ENCODE measurements around the gene RGS10.
A peak's percentile ranks its signal among the peaks of the same experiment; 100 is the strongest.

Gene RGS10

GRCh38 chr10:119496273-119496672 is 46.2 kb downstream of the RGS10 start:
- no peak overlapping the region for H3K14ac ChIP-seq (ENCODE audit: low read length)
- no peak overlapping the region for H2AFZ ChIP-seq (ENCODE audit: low read length)
- no CpG with 5 or more reads among the region's 7 CpGs for WGBS, 2 donors (ENCODE audit: extremely low coverage in 2 of 2, insufficient read length in 2 of 2, insufficient replicate concordance in 1 of 2)
- no peak overlapping the region for H3K4me2 ChIP-seq (ENCODE audit: insufficient read depth, low read length, poor library complexity, severe bottlenecking)
- H3K36me3 ChIP-seq (replicated peaks in 1 of 2; ENCODE audit: control insufficient read depth in 2 of 2, insufficient read depth in 2 of 2, low read length in 2 of 2) = no peaks in the 10 kb centered on the region
- H2BK120ac ChIP-seq (ENCODE audit: low read depth, low read length) = no peak overlapping the region
- H3K4me3 ChIP-seq (ENCODE audit: low read length in 2 of 2) = no peak overlapping the region
- no peak overlapping the region for H4K91ac ChIP-seq (ENCODE audit: low read depth, low read length, poor library complexity)
- no peak overlapping the region for H2BK15ac ChIP-seq (ENCODE audit: low read length)
- no peak overlapping the region for H3K23ac ChIP-seq (ENCODE audit: low read depth, low read length, poor library complexity)
- H2BK5ac ChIP-seq (ENCODE audit: low read length) = no peak overlapping the region
- H3K27me3 ChIP-seq (ENCODE audit: control insufficient read depth in 3 of 3, insufficient read depth in 3 of 3, low read depth in 1 of 3, low read length in 3 of 3) = peaks cover 0 to 6% (median 2%) of the 10 kb centered on the region in 3 experiments
- H3K4me1 ChIP-seq (ENCODE audit: control insufficient read depth in 2 of 2, insufficient read depth in 1 of 2, low read depth in 1 of 2, low read length in 2 of 2) = peaks cover 4 to 8% of the 10 kb centered on the region in 2 donors
- no peak overlapping the region for H2BK12ac ChIP-seq (ENCODE audit: low read length)
- no peak for DNase-seq (ENCODE audit: low spot score)
- no peaks in the 10 kb centered on the region for H3K79me1 ChIP-seq (ENCODE audit: low read depth, low read length)
- H2AK5ac ChIP-seq (ENCODE audit: low read depth, low read length) = no peak overlapping the region
- H3K18ac ChIP-seq (ENCODE audit: low read length) = no peak overlapping the region
- no peak overlapping the region for H3K4ac ChIP-seq (ENCODE audit: low read length)
- no peak overlapping the region for H4K8ac ChIP-seq (ENCODE audit: low read depth, low read length)
- no peaks in the 10 kb centered on the region for H3K9me3 ChIP-seq (replicated peaks in 1 of 2; ENCODE audit: control insufficient read depth in 2 of 2, insufficient read depth in 1 of 2, low read depth in 1 of 2, low read length in 2 of 2)
- H3K9ac ChIP-seq (ENCODE audit: low read depth, low read length, poor library complexity) = peak overlapping the region; percentile 2
- no peak overlapping the region for H3K27ac ChIP-seq (replicated peaks; ENCODE audit: low read length)

- Histone ChIP-seq H3K27me3 (ENCODE audit: control insufficient read depth in 3 of 3, insufficient read depth in 3 of 3, low read depth in 1 of 3, low read length in 3 of 3) (peaks cover 0 to 6% (median 2%) of the 10 kb centered on the region in 3 experiments), H3K4me2 (ENCODE audit: insufficient read depth, low read length, poor library complexity, severe bottlenecking) (no peak overlapping the region), H3K14ac (ENCODE audit: low read length) (no peak overlapping the region), H4K91ac (ENCODE audit: low read depth, low read length, poor library complexity) (peak overlapping the region; percentile 6), H3K9me3 (replicated peaks in 1 of 2; ENCODE audit: control insufficient read depth in 2 of 2, insufficient read depth in 1 of 2, low read depth in 1 of 2, low read length in 2 of 2) (no peaks in the 10 kb centered on the region), H3K36me3 (replicated peaks in 1 of 2; ENCODE audit: control insufficient read depth in 2 of 2, insufficient read depth in 2 of 2, low read length in 2 of 2) (no peaks in the 10 kb centered on the region), H3K4me3 (ENCODE audit: low read length in 2 of 2) (no peak overlapping the region), H2AFZ (ENCODE audit: low read length) (no peak overlapping the region), H2BK15ac (ENCODE audit: low read length) (no peak overlapping the region), H2BK120ac (ENCODE audit: low read depth, low read length) (no peak overlapping the region), H3K23ac (ENCODE audit: low read depth, low read length, poor library complexity) (no peak overlapping the region), H3K27ac (replicated peaks; ENCODE audit: low read length) (no peak overlapping the region), H4K8ac (ENCODE audit: low read depth, low read length) (no peak overlapping the region), H3K9ac (ENCODE audit: low read depth, low read length, poor library complexity) (no peak overlapping the region), H3K79me1 (ENCODE audit: low read depth, low read length) (no peaks in the 10 kb centered on the region), H3K4ac (ENCODE audit: low read length) (no peak overlapping the region), H2BK12ac (ENCODE audit: low read length) (no peak overlapping the region), H2AK5ac (ENCODE audit: low read depth, low read length) (no peak overlapping the region), H3K4me1 (ENCODE audit: control insufficient read depth in 2 of 2, insufficient read depth in 1 of 2, low read depth in 1 of 2, low read length in 2 of 2) (peaks cover 4 to 8% of the 10 kb centered on the region in 2 donors), H2BK5ac (ENCODE audit: low read length) (no peak overlapping the region), H3K18ac (ENCODE audit: low read length) (no peak overlapping the region)
- DNase-seq (ENCODE audit: low spot score) = no peak
- no CpG with 5 or more reads among the region's 3 CpGs for WGBS, 2 donors (ENCODE audit: extremely low coverage in 2 of 2, insufficient read length in 2 of 2, insufficient replicate concordance in 1 of 2)
These were observed 47.0 kb downstream of the RGS10 start for GRCh38 chr10:119495545-119495944.

- Histone ChIP-seq H3K79me1 (ENCODE audit: low read depth, low read length) (no peaks in the 10 kb centered on the region), H2BK12ac (ENCODE audit: low read length) (no peak overlapping the region), H2BK15ac (ENCODE audit: low read length) (no peak overlapping the region), H4K91ac (ENCODE audit: low read depth, low read length, poor library complexity) (peak overlapping the region; percentile 6), H3K4me1 (ENCODE audit: control insufficient read depth in 2 of 2, insufficient read depth in 1 of 2, low read depth in 1 of 2, low read length in 2 of 2) (peaks cover 4 to 8% of the 10 kb centered on the region in 2 donors), H2BK120ac (ENCODE audit: low read depth, low read length) (no peak overlapping the region), H3K4me3 (ENCODE audit: low read length in 2 of 2) (peak overlapping the region in 1 of 2 donors; percentile 41), H2AK5ac (ENCODE audit: low read depth, low read length) (no peak overlapping the region), H3K4me2 (ENCODE audit: insufficient read depth, low read length, poor library complexity, severe bottlenecking) (no peak overlapping the region), H4K8ac (ENCODE audit: low read depth, low read length) (no peak overlapping the region), H3K14ac (ENCODE audit: low read length) (no peak overlapping the region), H3K18ac (ENCODE audit: low read length) (no peak overlapping the region), H3K9ac (ENCODE audit: low read depth, low read length, poor library complexity) (no peak overlapping the region), H3K36me3 (replicated peaks in 1 of 2; ENCODE audit: control insufficient read depth in 2 of 2, insufficient read depth in 2 of 2, low read length in 2 of 2) (no peaks in the 10 kb centered on the region), H3K23ac (ENCODE audit: low read depth, low read length, poor library complexity) (no peak overlapping the region), H2AFZ (ENCODE audit: low read length) (peak overlapping the region; percentile 62), H2BK5ac (ENCODE audit: low read length) (no peak overlapping the region), H3K9me3 (replicated peaks in 1 of 2; ENCODE audit: control insufficient read depth in 2 of 2, insufficient read depth in 1 of 2, low read depth in 1 of 2, low read length in 2 of 2) (no peaks in the 10 kb centered on the region), H3K4ac (ENCODE audit: low read length) (no peak overlapping the region), H3K27ac (replicated peaks; ENCODE audit: low read length) (no peak overlapping the region), H3K27me3 (ENCODE audit: control insufficient read depth in 3 of 3, insufficient read depth in 3 of 3, low read depth in 1 of 3, low read length in 3 of 3) (peaks cover 0 to 6% (median 2%) of the 10 kb centered on the region in 3 experiments)
- WGBS, 2 donors (ENCODE audit: extremely low coverage in 2 of 2, insufficient read length in 2 of 2, insufficient replicate concordance in 1 of 2) = no CpG with 5 or more reads among the region's 5 CpGs
- DNase-seq (ENCODE audit: low spot score) = no peak
These were observed 47.5 kb downstream of the RGS10 start for GRCh38 chr10:119495021-119495505.

- no peak overlapping the region for H2AK5ac ChIP-seq (ENCODE audit: low read depth, low read length)
- no CpG with 5 or more reads among the region's 6 CpGs for WGBS, 2 donors (ENCODE audit: extremely low coverage in 2 of 2, insufficient read length in 2 of 2, insufficient replicate concordance in 1 of 2)
- no peak overlapping the region for H3K4me3 ChIP-seq (ENCODE audit: low read length in 2 of 2)
- H3K4ac ChIP-seq (ENCODE audit: low read length) = no peak overlapping the region
- H3K9ac ChIP-seq (ENCODE audit: low read depth, low read length, poor library complexity) = no peak overlapping the region
- H3K27me3 ChIP-seq (ENCODE audit: control insufficient read depth in 3 of 3, insufficient read depth in 3 of 3, low read depth in 1 of 3, low read length in 3 of 3) = peaks cover 0 to 2% (median 2%) of the 10 kb centered on the region in 3 experiments
- H3K27ac ChIP-seq (replicated peaks; ENCODE audit: low read length) = no peak overlapping the region
- H2BK12ac ChIP-seq (ENCODE audit: low read length) = no peak overlapping the region
- no peak overlapping the region for H3K4me2 ChIP-seq (ENCODE audit: insufficient read depth, low read length, poor library complexity, severe bottlenecking)
- no peak overlapping the region for H2BK120ac ChIP-seq (ENCODE audit: low read depth, low read length)
- no peaks in the 10 kb centered on the region for H3K79me1 ChIP-seq (ENCODE audit: low read depth, low read length)
- DNase-seq (ENCODE audit: low spot score) = no peak
- peaks cover 6 to 8% of the 10 kb centered on the region in 2 donors for H3K4me1 ChIP-seq (ENCODE audit: control insufficient read depth in 2 of 2, insufficient read depth in 1 of 2, low read depth in 1 of 2, low read length in 2 of 2)
- H3K18ac ChIP-seq (ENCODE audit: low read length) = no peak overlapping the region
- H3K14ac ChIP-seq (ENCODE audit: low read length) = no peak overlapping the region
- H4K91ac ChIP-seq (ENCODE audit: low read depth, low read length, poor library complexity) = no peak overlapping the region
- H3K9me3 ChIP-seq (replicated peaks in 1 of 2; ENCODE audit: control insufficient read depth in 2 of 2, insufficient read depth in 1 of 2, low read depth in 1 of 2, low read length in 2 of 2) = no peaks in the 10 kb centered on the region
- H2BK5ac ChIP-seq (ENCODE audit: low read length) = no peak overlapping the region
- H2BK15ac ChIP-seq (ENCODE audit: low read length) = no peak overlapping the region
- peak overlapping the region; percentile 62 for H2AFZ ChIP-seq (ENCODE audit: low read length)
- no peak overlapping the region for H3K23ac ChIP-seq (ENCODE audit: low read depth, low read length, poor library complexity)
- H4K8ac ChIP-seq (ENCODE audit: low read depth, low read length) = no peak overlapping the region
- H3K36me3 ChIP-seq (replicated peaks in 1 of 2; ENCODE audit: control insufficient read depth in 2 of 2, insufficient read depth in 2 of 2, low read length in 2 of 2) = no peaks in the 10 kb centered on the region
These were observed 48.1 kb downstream of the RGS10 start for GRCh38 chr10:119494236-119495020.

Measured in neuronal stem cell (in vitro differentiated cells).